Left lung (tissue), 10 donors: ENCODE data around the gene AP4S1. TPM values are rescaled to one million over a fixed set of nuclear protein-coding genes. Genes with fewer than 3 reads are reported as not detected.
"Not testable (repeated sequence)": the region's sequence is repeated elsewhere in the genome, so short reads cannot be mapped to it uniquely, and the experiment has no call there.

Source experiments
- ATAC-seq: fragments of 200-7000 bp; cut with Tn5 transposase; one replicate; pipeline ENCODE4 v1.9.1; 2020; ENCODE audit warnings: moderate library complexity
- DNase-seq, 4 donors: peaks; one replicate each; pipeline ENCODE4 v3.0.0-alpha.2; 2013 to 2020
- H3K27ac ChIP-seq, 2 donors: fragments of 200-600 bp; sonication (generic) in 1 of 2; one replicate each; pipeline versions ENCODE4 v1.5.0 to v1.8.0; 2020 to 2021
- H3K27me3 ChIP-seq, 2 donors: fragments of 200-600 bp; sonication (generic) in 1 of 2; one replicate each; pipeline versions ENCODE4 v1.5.0 to v1.8.0; 2020 to 2021
- H3K36me3 ChIP-seq, 2 donors: fragments of 200-600 bp; sonication (generic) in 1 of 2; one replicate each; pipeline versions ENCODE4 v1.5.0 to v1.8.0; 2020 to 2021
- H3K4me1 ChIP-seq, 2 donors: fragments of 200-600 bp; one replicate each; pipeline ENCODE4 v1.8.0; 2021
- H3K4me3 ChIP-seq, 2 donors: fragments of 200-600 bp; sonication (generic) in 1 of 2; one replicate each; pipeline versions ENCODE4 v1.5.0 to v1.8.0; 2020 to 2021; ENCODE audit warnings: mild to moderate bottlenecking in 1 of 2
- H3K9me3 ChIP-seq, 2 donors: fragments of 200-600 bp; sonication (generic) in 1 of 2; one replicate each; pipeline versions ENCODE4 v1.5.0 to v1.8.0; 2020 to 2021
- intact Hi-C, 2 donors: fragments of 100-400 bp; cut with DNase I; formaldehyde crosslinking; loops; one replicate each; pipeline versions ENCODE4 v1.11.2 to v1.14.2; 2022
- polyA plus RNA-seq, 6 donors: library from polyadenylated mRNA; unstranded; fragments of 120-200 nt; gene quantifications; one replicate each; pipeline ENCODE4 v1.2.1, GENCODE V29; 2013; ENCODE audit not compliant: insufficient read length in 6 of 6
- total RNA-seq, 2 donors: library from RNA; stranded (reverse); fragmentation: NEBNext Ultra II Directional; extraction: Animal tissue kit (Norgen Biotek cat#: 25700); gene quantifications; one replicate each; pipeline ENCODE4 v1.2.1, GENCODE V29; 2021
- TF ChIP-seq, protein P1 (sequence below), 2 donors: fragments of 200-600 bp; sonication (generic) in 1 of 2; IDR thresholded peaks; one replicate each; pipeline versions ENCODE4 v1.5.0 to v1.8.0; 2021; ENCODE audit warnings: antibody characterized with exemption in 2 of 2
- donor health status: DM: no; HTN: yes; CAD: no.
- donor health status: DM: no; HTN: no; CAD: no.

AP4S1 gene
- total and polyA plus RNA-seq, 8 donors: 6.9 to 25.0 (median 19.6) TPM

DNA sequence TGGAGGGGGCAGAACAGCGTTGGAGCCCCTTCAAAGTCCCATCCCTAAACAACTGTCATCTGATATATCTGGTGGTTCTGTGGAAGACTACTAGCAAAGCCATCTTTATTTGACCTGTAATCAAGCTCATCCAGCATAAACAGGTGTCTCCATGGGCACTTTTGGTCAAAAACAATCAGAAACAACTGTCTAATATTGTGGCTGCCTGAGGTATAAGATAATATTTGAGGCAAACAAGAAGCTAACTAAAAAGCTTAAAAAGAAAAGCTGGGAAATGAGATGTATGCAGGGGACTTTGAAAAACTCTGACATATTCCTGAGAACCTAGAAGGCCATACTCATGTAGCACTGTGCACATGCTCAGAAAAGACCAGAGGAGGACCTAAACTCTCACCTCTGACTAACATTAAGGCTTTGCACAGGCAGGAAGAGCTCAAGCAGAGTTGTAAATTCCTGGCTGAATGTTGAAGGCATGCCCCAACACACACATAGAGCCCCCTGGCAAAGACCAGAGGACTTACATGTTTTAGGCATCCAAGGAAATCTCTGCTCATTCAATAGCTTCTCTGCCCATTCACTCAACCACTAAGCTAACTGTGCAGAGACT, 27.2 kb upstream of the AP4S1 start:
- H3K4me1 ChIP-seq: peaks cover 4 to 19% of the 10 kb centered on the region in 2 donors
- peaks cover 0 to 7% of the 10 kb centered on the region in 2 donors for H3K9me3 ChIP-seq
- ATAC-seq: no peak
- H3K27ac ChIP-seq: no peak overlapping the region
- H3K36me3 ChIP-seq: peaks cover 0 to 17% of the 10 kb centered on the region in 2 donors
- intact Hi-C loops: no loop called here
- H3K27me3 ChIP-seq: no peaks in the 10 kb centered on the region
- TF ChIP-seq, protein P1, sequence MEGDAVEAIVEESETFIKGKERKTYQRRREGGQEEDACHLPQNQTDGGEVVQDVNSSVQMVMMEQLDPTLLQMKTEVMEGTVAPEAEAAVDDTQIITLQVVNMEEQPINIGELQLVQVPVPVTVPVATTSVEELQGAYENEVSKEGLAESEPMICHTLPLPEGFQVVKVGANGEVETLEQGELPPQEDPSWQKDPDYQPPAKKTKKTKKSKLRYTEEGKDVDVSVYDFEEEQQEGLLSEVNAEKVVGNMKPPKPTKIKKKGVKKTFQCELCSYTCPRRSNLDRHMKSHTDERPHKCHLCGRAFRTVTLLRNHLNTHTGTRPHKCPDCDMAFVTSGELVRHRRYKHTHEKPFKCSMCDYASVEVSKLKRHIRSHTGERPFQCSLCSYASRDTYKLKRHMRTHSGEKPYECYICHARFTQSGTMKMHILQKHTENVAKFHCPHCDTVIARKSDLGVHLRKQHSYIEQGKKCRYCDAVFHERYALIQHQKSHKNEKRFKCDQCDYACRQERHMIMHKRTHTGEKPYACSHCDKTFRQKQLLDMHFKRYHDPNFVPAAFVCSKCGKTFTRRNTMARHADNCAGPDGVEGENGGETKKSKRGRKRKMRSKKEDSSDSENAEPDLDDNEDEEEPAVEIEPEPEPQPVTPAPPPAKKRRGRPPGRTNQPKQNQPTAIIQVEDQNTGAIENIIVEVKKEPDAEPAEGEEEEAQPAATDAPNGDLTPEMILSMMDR (IDR thresholded peaks at IDR 0.05): no peak
- H3K4me3 ChIP-seq: no peak overlapping the region
- DNase-seq: no peak

DNA sequence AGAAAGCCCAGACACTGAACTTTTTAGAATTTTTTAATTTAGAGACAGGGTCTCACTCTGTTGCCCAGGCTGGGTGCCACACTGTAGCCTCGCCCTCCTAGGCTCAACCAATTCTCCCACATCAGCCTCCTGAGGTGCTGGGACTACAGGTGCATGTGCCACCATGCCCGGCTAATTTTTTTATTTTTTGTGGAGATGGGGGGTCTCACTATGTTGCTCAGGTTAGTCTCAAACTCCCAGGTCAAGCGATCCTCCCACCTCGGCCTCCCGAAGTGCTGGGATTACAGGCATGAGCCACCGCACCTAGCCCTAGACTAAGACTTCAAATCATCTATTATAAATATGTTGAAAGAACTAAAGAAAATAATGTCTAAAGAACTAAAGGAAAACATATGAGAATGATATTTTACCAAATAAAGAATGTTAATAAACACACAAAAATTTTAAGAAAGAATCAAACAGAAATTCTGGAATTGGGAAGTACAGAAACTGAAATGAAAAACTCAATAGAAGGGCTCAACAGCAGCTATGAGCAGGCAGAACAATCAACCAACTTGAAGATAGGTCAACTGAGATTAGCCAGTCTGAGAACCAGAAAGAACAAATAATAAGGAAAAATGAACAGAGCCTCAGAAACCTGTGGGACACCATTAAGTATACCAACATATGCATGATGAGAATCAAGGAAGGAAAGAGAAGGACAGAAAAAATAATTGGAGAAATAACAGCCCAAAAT, 26.2 kb upstream of the AP4S1 start:
- H3K4me3 ChIP-seq: no peak overlapping the region
- no peak overlapping the region for H3K27ac ChIP-seq
- peaks cover 4 to 15% of the 10 kb centered on the region in 2 donors for H3K4me1 ChIP-seq
- ATAC-seq (no peak), DNase-seq (no peak)
- H3K36me3 ChIP-seq: peaks cover 0 to 27% of the 10 kb centered on the region in 2 donors
- peaks cover 0 to 7% of the 10 kb centered on the region in 2 donors for H3K9me3 ChIP-seq
- H3K27me3 ChIP-seq: no peaks in the 10 kb centered on the region
- TF ChIP-seq, protein P1 (IDR thresholded peaks at IDR 0.05): no peak
- intact Hi-C loops: no loop called here

DNA sequence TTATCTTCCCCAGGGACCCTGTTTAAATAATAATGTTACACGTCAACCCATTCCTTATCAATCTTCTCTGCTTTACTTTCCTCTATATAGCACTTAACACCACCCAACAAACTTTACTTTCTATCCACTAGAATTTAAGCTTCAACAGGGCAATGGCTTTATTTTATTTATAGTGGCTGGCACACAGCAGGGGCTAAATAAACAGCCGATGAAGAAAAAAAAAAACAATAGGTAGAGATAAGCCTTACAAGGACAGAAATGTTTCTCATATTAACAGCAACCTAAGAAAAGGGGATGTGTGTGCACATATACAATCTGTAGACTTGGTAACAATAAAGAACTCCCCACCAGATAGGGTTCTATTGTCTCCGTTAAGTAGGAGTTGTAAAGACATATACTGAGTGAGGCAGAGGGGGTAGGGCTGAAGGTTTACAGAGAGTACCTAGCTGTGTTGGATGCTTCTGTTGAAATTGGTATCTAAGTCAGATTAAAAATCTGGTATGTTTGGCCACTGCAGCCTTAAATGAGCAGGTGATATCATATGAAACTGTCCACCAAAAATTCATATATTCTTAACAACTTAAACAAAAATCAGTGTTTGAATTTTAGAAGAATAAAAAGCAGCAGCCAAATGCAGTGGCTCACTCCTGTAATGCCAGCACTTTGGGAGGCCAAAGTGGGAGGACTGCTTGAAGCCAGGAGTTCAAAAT, 24.7 kb upstream of the AP4S1 start:
- no peak for ATAC-seq
- TF ChIP-seq, protein P1 (IDR thresholded peaks at IDR 0.05): no peak
- peaks cover 0 to 3% of the 10 kb centered on the region in 2 donors for H3K4me1 ChIP-seq
- H3K4me3 ChIP-seq: no peak overlapping the region
- intact Hi-C loops: no loop called here
- peaks cover 0 to 40% of the 10 kb centered on the region in 2 donors for H3K36me3 ChIP-seq
- H3K27ac ChIP-seq: no peak overlapping the region
- H3K9me3 ChIP-seq: peaks cover 0 to 7% of the 10 kb centered on the region in 2 donors
- H3K27me3 ChIP-seq: no peaks in the 10 kb centered on the region
- no peak for DNase-seq

DNA sequence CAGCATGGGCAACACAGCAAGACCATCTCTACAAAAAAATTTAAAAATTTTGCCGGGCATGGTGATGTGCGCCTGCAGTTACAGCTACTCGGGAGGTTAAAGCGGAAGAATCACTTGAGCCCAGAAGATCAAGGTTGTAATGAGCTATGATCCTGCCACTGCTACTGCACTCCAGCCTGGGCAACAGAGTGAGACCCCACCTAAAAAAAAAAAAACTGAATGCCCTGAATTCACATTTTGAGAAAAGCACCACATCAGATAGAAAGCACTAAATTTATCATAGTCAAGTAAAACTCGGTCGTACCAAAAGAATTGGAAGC, 24.1 kb upstream of the AP4S1 start:
- no peaks in the 10 kb centered on the region for H3K27me3 ChIP-seq
- H3K27ac ChIP-seq: no peak overlapping the region
- DNase-seq (no peak), ATAC-seq (no peak)
- H3K4me1 ChIP-seq: no peaks in the 10 kb centered on the region
- H3K36me3 ChIP-seq: peaks cover 0 to 43% of the 10 kb centered on the region in 2 donors
- no peak overlapping the region for H3K4me3 ChIP-seq
- peaks cover 0 to 7% of the 10 kb centered on the region in 2 donors for H3K9me3 ChIP-seq
- intact Hi-C loops: no loop called here
- TF ChIP-seq, protein P1 (IDR thresholded peaks at IDR 0.05): no peak

DNA sequence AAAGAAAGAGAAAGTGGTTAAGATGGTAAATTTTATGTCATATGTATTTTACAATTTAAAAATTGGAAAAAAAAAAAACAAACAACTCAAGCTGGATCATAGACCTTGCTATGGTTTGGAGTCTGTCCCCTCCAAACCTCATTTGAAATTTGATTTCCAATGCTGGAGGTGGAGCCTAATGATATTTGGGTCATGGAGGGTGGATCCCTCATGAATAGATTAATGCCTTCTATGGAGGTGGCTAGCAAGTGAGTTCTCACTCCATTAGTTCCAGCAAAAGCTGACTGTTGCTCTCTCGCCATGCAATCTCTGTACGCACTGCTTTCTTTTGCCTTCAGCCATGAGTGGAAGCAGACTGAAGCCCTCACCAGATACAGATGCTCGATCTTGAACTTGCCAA, 22.2 kb upstream of the AP4S1 start:
- no peak for DNase-seq
- Histone ChIP-seq H3K9me3 (peaks cover 0 to 5% of the 10 kb centered on the region in 2 donors), H3K4me1 (no peaks in the 10 kb centered on the region), H3K4me3 (no peak overlapping the region), H3K27ac (no peak overlapping the region), H3K36me3 (peaks cover 0 to 46% of the 10 kb centered on the region in 2 donors), H3K27me3 (no peaks in the 10 kb centered on the region)
- no peak for ATAC-seq
- TF ChIP-seq, protein P1 (IDR thresholded peaks at IDR 0.05): no peak
- intact Hi-C loops: no loop called here

DNA sequence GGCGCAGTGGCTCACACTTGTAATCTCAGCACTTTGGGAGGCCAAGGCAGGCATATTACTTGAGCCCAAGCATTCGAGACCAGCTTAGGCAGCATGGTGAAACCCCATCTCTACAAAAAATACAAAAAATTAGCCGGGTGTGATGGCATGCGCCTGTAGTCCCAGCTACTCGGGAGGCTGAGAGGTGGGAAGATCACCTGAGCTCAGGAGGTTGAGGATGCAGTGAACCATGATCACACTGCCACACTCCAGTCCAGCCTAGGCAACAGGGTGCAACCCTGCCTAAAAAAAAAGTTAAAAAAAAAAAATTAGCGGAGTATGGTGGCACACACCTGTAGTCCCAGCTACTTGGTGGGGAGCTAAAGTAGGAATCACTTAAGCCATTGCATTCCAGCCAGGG, 21.4 kb upstream of the AP4S1 start:
- H3K4me1 ChIP-seq, H3K4me3 ChIP-seq, DNase-seq, H3K27ac ChIP-seq, H3K9me3 ChIP-seq, ATAC-seq, H3K27me3 ChIP-seq, intact Hi-C loops: not testable (repeated sequence)
- H3K36me3 ChIP-seq: peaks cover 0 to 44% of the 10 kb centered on the region in 2 donors
